PFSK-1 (cell line): ENCODE data around the gene DAPK1.

Experiments
- FOXP2 ChIP-seq: optimal IDR thresholded peaks from 2 replicates; pipeline ENCODE3; 2011; ENCODE audit warnings: borderline replicate concordance, control low read depth, inconsistent platforms; ENCODE audit not compliant: insufficient read depth; ENCODE audit errors: extremely low read length, extremely low read depth
- POLR2AphosphoS5 ChIP-seq: IDR thresholded peaks from 2 replicates; pipeline ENCODE4 v1.6.1; 2012; ENCODE audit warnings: low read depth, mild to moderate bottlenecking, control low read depth, low read length, moderate library complexity
- REST ChIP-seq, 2 experiments: IDR thresholded peaks; 2 replicates each; pipeline versions ENCODE4 v1.6.1 to v1.8.0; 2011 to 2012; ENCODE audit warnings: low read depth in 2 of 2, low read length in 2 of 2, control low read depth in 1 of 2, inconsistent platforms in 1 of 2, mild to moderate bottlenecking in 1 of 2, moderate library complexity in 1 of 2; ENCODE audit not compliant: insufficient read depth in 1 of 2
- SIN3A ChIP-seq: IDR thresholded peaks from 2 replicates; pipeline ENCODE4 v1.6.1; 2012; ENCODE audit warnings: mild to moderate bottlenecking, low read length, moderate library complexity, borderline replicate concordance; ENCODE audit not compliant: insufficient read depth
- TAF1 ChIP-seq: IDR thresholded peaks from 2 replicates; pipeline ENCODE4 v1.6.1; 2012; ENCODE audit warnings: low read length, control low read depth, borderline replicate concordance; ENCODE audit not compliant: insufficient read depth

Gene DAPK1

GRCh38 chr9:87562062-87562461 is 64.4 kb downstream of the DAPK1 start:
- no peak for TF ChIP-seq TAF1
- no peak for TF ChIP-seq SIN3A
- no peak for TF ChIP-seq REST (IDR thresholded peaks at IDR 0.05; ENCODE audit: insufficient read depth in 1 of 2, low read depth in 2 of 2, low read length in 2 of 2)
- no peak for TF ChIP-seq POLR2AphosphoS5
- TF ChIP-seq FOXP2 = no peak

- no peak for TF ChIP-seq FOXP2
Observed at GRCh38 chr9:87562530-87563170, 65.0 kb downstream of the DAPK1 start.

- TF ChIP-seq TAF1 = no peak
- no peak for TF ChIP-seq POLR2AphosphoS5
- no peak for TF ChIP-seq REST (IDR thresholded peaks at IDR 0.05; ENCODE audit: insufficient read depth in 1 of 2, low read depth in 2 of 2, low read length in 2 of 2)
- no peak for TF ChIP-seq FOXP2
- TF ChIP-seq SIN3A = no peak
Observed at GRCh38 chr9:87564111-87564510, 66.4 kb downstream of the DAPK1 start.

GRCh38 chr9:87564791-87565241 is 67.1 kb downstream of the DAPK1 start:
- TF ChIP-seq REST (IDR thresholded peaks at IDR 0.05; ENCODE audit: insufficient read depth in 1 of 2, low read depth in 2 of 2, low read length in 2 of 2) = no peak
- no peak for TF ChIP-seq SIN3A
- no peak for TF ChIP-seq POLR2AphosphoS5
- TF ChIP-seq TAF1 = no peak
- no peak for TF ChIP-seq FOXP2

GRCh38 chr9:87567001-87567400 is 69.3 kb downstream of the DAPK1 start:
- no peak for TF ChIP-seq FOXP2
- no peak for TF ChIP-seq TAF1
- no peak for TF ChIP-seq POLR2AphosphoS5
- no peak for TF ChIP-seq REST (IDR thresholded peaks at IDR 0.05; ENCODE audit: insufficient read depth in 1 of 2, low read depth in 2 of 2, low read length in 2 of 2)

- no peak for TF ChIP-seq TAF1
- TF ChIP-seq SIN3A = no peak
- no peak for TF ChIP-seq POLR2AphosphoS5
- no peak for TF ChIP-seq FOXP2
Observed at GRCh38 chr9:87567571-87567970, 69.9 kb downstream of the DAPK1 start.
